T-helper 2 cell treated with Interferon-gamma antibody and Interleukin-4, amounts not matched to agents 5 μg/mL and 100 μg/mL, for 36 hours (primary cell): ENCODE data around the gene GDPD2.
"Not testable (repeated sequence)": the region's sequence is repeated elsewhere in the genome, so short reads cannot be mapped to it uniquely, and the experiment has no call there.

ENCODE experiments used
- DNase-seq: peaks from one replicate; pipeline ENCODE4 v3.0.0; 2021; ENCODE audit warnings: low spot score
- H3K27ac Mint-ChIP-seq: one replicate; pipeline ENCODE4 v1.8.0; 2021; ENCODE audit warnings: mild to moderate bottlenecking, mixed read lengths
- H3K27me3 Mint-ChIP-seq: one replicate; pipeline ENCODE4 v1.8.0; 2021; ENCODE audit warnings: low read depth, mixed read lengths
- H3K36me3 Mint-ChIP-seq: one replicate; pipeline ENCODE4 v1.8.0; 2021; ENCODE audit warnings: low read depth, mixed read lengths
- H3K4me1 Mint-ChIP-seq: one replicate; pipeline ENCODE4 v1.8.0; 2021; ENCODE audit warnings: low read depth, mixed read lengths
- H3K4me3 Mint-ChIP-seq: one replicate; pipeline ENCODE4 v1.8.0; 2022; ENCODE audit warnings: mild to moderate bottlenecking, moderate library complexity, mixed read lengths
- H3K9me3 Mint-ChIP-seq: one replicate; pipeline ENCODE4 v1.8.0; 2021; ENCODE audit warnings: mixed read lengths

GDPD2 gene

GRCh38 chrX:70422851-70423341 is at the start of gene GDPD2:
Gene GDPD2 (plus strand): TSS chrX:70423314. CDS start chrX:70424985, 1,671 bp downstream.
- H3K4me3 Mint-ChIP-seq: no peak within 1 kb of the TSS
- no peak for DNase-seq
- no peaks in the 10 kb centered on the region for H3K9me3 Mint-ChIP-seq
- peaks cover 8% of the 10 kb centered on the region for H3K36me3 Mint-ChIP-seq
- no peaks in the 10 kb centered on the region for H3K27me3 Mint-ChIP-seq
- H3K4me1 Mint-ChIP-seq: no peaks in the 10 kb centered on the region
- no peak within 1 kb of the TSS for H3K27ac Mint-ChIP-seq

DNA sequence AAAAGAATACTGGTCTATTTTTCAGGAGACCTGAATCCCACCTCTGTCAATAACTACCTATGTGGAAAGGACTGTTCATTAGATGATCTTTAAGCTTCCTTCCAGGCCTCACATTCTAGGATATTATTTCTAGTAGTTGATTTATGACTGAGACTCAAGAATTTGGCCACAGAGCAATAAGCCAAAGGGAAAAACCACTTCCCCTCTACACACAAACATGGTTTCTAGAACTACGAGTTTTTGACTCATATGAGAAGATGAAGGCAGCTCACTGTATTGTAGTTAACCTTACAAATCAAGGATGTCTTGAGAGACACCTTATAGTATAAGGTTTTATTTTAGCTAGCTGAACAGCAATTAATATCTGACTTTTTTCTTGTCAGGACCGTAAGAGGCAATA is 36.9 kb upstream of the GDPD2 start:
- H3K4me3 Mint-ChIP-seq: no peak overlapping the region
- H3K27ac Mint-ChIP-seq: no peak overlapping the region
- peaks cover 10% of the 10 kb centered on the region for H3K4me1 Mint-ChIP-seq
- no peaks in the 10 kb centered on the region for H3K9me3 Mint-ChIP-seq
- peaks cover 41% of the 10 kb centered on the region for H3K36me3 Mint-ChIP-seq
- no peak for DNase-seq
- no peaks in the 10 kb centered on the region for H3K27me3 Mint-ChIP-seq

GRCh38 chrX:70398899-70399298 is 24.2 kb upstream of the GDPD2 start:
- Mint-ChIP-seq H3K4me3 (no peak overlapping the region), H3K36me3 (peaks cover 36% of the 10 kb centered on the region), H3K4me1 (no peaks in the 10 kb centered on the region), H3K9me3 (no peaks in the 10 kb centered on the region), H3K27me3 (no peaks in the 10 kb centered on the region), H3K27ac (peak overlapping the region; percentile 49)
- DNase-seq: no peak

- H3K27me3 Mint-ChIP-seq, H3K27ac Mint-ChIP-seq, DNase-seq, H3K4me1 Mint-ChIP-seq, H3K4me3 Mint-ChIP-seq, H3K9me3 Mint-ChIP-seq: not testable (repeated sequence)
- peaks cover 35% of the 10 kb centered on the region for H3K36me3 Mint-ChIP-seq
Observed at GRCh38 chrX:70400181-70400580, 22.9 kb upstream of the GDPD2 start.

- Mint-ChIP-seq H3K4me1 (no peaks in the 10 kb centered on the region), H3K27ac (no peak overlapping the region), H3K27me3 (no peaks in the 10 kb centered on the region), H3K4me3 (no peak overlapping the region), H3K9me3 (no peaks in the 10 kb centered on the region), H3K36me3 (peaks cover 31% of the 10 kb centered on the region)
- DNase-seq: no peak
Observed at GRCh38 chrX:70402721-70403120, 20.4 kb upstream of the GDPD2 start.

- no peaks in the 10 kb centered on the region for H3K27me3 Mint-ChIP-seq
Observed at GRCh38 chrX:70405003-70405402, 18.1 kb upstream of the GDPD2 start.

GRCh38 chrX:70410921-70411320 is 12.2 kb upstream of the GDPD2 start:
- Mint-ChIP-seq H3K4me3 (no peak overlapping the region), H3K36me3 (peaks cover 10% of the 10 kb centered on the region), H3K4me1 (peaks cover 1% of the 10 kb centered on the region), H3K9me3 (no peaks in the 10 kb centered on the region), H3K27ac (no peak overlapping the region), H3K27me3 (no peaks in the 10 kb centered on the region)
- no peak for DNase-seq

More at GRCh38 chrX:70405003-70405402, 18.1 kb upstream of the GDPD2 start:
- Mint-ChIP-seq H3K4me1 (no peaks in the 10 kb centered on the region), H3K36me3 (peaks cover 30% of the 10 kb centered on the region), H3K27ac (no peak overlapping the region), H3K4me3 (no peak overlapping the region), H3K9me3 (no peaks in the 10 kb centered on the region)
- DNase-seq: no peak

DNA sequence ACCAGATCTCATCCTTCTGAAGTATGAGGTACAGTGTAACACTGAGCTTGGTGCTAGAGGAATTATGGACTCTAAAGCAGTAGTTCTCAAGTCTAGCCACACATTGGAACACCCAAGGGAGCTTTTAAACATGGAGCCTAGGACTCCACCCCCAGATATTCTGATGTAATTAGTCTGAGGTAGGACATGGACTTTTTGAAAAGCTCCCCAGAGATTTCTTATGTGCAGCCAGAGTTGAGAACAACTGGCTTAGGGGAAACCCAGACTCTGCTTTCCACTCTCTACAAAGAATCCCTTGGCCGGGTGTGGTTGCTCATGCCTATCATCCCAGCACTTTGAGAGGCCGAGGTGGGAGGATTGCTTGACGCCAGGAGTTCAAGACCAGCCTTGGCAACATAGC is 11.6 kb upstream of the GDPD2 start:
- no peak for DNase-seq
- H3K27ac Mint-ChIP-seq: no peak overlapping the region
- H3K9me3 Mint-ChIP-seq: no peaks in the 10 kb centered on the region

DNA sequence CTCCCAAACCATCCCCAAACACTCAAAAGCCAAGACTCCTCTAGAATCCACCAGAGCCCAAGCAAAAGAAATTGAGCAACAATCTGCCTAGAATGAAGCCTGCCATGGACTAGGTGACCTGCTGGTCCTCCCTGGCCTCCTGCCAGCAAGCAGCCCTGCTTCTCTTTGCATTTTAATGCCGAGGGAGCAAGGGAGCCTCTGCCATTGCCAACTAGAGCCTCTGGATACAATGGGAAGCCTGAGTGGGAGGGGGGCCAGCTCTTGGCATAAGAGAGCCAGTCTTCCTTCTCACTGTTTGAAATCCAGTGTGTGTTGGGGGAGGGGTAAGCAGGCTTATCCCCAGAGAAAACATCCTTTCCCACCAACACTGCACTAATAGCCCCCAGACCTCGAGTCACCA is 1.5 kb upstream of the GDPD2 start:
- DNase-seq: no peak
- peaks cover 9% of the 10 kb centered on the region for H3K36me3 Mint-ChIP-seq
- no peaks in the 10 kb centered on the region for H3K27me3 Mint-ChIP-seq
- no peaks in the 10 kb centered on the region for H3K4me1 Mint-ChIP-seq
- H3K9me3 Mint-ChIP-seq: no peaks in the 10 kb centered on the region
- no peak overlapping the region for H3K4me3 Mint-ChIP-seq
- H3K27ac Mint-ChIP-seq: no peak overlapping the region

More for the DNA sequence above, 11.6 kb upstream of the GDPD2 start:
- peaks cover 8% of the 10 kb centered on the region for H3K36me3 Mint-ChIP-seq
- H3K4me1 Mint-ChIP-seq: peaks cover 1% of the 10 kb centered on the region
- H3K4me3 Mint-ChIP-seq: no peak overlapping the region
- H3K27me3 Mint-ChIP-seq: no peaks in the 10 kb centered on the region

- H3K27ac Mint-ChIP-seq: no peak overlapping the region
- H3K4me1 Mint-ChIP-seq: no peaks in the 10 kb centered on the region
- peaks cover 6% of the 10 kb centered on the region for H3K36me3 Mint-ChIP-seq
- no peaks in the 10 kb centered on the region for H3K27me3 Mint-ChIP-seq
- no peak overlapping the region for H3K4me3 Mint-ChIP-seq
- no peaks in the 10 kb centered on the region for H3K9me3 Mint-ChIP-seq
- DNase-seq: no peak
Observed at GRCh38 chrX:70423936-70424675, 992 bp downstream of the GDPD2 start.

- Mint-ChIP-seq H3K4me3 (no peak overlapping the region), H3K27ac (no peak overlapping the region), H3K27me3 (no peaks in the 10 kb centered on the region), H3K4me1 (no peaks in the 10 kb centered on the region), H3K9me3 (no peaks in the 10 kb centered on the region), H3K36me3 (peaks cover 6% of the 10 kb centered on the region)
- no peak for DNase-seq
Observed at GRCh38 chrX:70424801-70425200, 1.7 kb downstream of the GDPD2 start.

DNA sequence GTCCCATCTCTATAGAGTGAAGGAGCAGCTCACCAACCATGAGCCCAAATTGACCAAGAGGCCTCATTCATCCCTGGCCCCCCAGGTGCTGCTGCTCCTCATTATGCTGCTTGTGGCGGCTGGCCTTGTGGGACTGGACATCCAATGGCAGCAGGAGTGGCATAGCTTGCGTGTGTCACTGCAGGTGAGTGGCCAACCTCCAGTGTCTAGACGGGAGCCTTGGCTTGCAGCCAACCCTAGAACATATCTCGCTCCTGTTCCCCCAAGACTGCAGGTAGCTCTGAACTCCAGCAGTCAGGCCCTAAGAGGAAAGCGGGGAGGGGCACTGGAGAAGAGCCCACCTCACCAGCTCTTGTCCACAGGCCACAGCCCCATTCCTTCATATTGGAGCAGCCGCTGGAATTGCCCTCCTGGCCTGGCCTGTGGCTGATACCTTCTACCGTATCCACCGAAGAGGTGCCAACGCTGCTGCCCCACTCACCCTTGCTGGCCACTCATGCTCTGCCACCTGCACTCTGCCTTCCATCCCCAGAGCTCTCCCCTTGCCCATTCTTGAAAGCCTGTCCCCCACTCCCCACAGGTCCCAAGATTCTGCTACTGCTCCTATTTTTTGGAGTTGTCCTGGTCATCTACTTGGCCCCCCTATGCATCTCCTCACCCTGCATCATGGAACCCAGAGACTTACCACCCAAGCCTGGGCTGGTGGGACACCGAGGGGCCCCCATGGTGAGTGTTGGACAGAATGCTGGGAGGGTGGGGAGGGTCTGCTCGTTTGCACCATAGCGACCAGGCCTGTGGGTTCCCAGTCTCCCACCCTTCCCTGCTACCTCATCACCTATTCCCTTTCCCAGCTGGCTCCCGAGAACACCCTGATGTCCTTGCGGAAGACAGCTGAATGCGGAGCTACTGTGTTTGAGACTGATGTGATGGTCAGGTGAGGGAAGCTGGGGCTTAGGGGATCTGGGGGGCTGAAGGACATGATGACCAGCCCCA is 3.5 kb downstream of the GDPD2 start:
- Mint-ChIP-seq H3K36me3 (no peaks in the 10 kb centered on the region), H3K27me3 (no peaks in the 10 kb centered on the region), H3K9me3 (no peaks in the 10 kb centered on the region), H3K4me3 (no peak overlapping the region), H3K27ac (no peak overlapping the region), H3K4me1 (no peaks in the 10 kb centered on the region)
- no peak for DNase-seq

DNA sequence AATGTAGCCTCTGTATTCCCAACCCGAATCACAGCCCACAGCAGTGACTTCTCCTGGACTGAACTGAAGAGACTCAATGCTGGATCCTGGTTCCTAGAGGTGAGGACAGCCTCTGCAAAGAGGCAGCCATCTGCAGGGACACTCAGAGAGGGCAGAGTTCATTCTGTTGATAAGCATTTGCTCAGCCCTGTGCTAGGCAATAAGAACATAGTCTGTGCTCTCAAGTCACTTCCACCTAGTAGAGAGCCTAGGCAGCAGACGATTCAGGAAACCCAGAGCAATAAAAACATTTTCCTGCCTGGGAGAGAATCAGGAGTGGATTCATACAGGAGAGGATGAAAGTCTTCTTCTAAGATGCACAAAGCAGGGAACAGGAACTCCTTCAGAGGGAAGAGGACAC is 4.3 kb downstream of the GDPD2 start:
- Mint-ChIP-seq H3K4me1 (no peaks in the 10 kb centered on the region), H3K9me3 (no peaks in the 10 kb centered on the region), H3K4me3 (no peak overlapping the region), H3K27ac (no peak overlapping the region), H3K27me3 (no peaks in the 10 kb centered on the region), H3K36me3 (no peaks in the 10 kb centered on the region)
- no peak for DNase-seq

DNA sequence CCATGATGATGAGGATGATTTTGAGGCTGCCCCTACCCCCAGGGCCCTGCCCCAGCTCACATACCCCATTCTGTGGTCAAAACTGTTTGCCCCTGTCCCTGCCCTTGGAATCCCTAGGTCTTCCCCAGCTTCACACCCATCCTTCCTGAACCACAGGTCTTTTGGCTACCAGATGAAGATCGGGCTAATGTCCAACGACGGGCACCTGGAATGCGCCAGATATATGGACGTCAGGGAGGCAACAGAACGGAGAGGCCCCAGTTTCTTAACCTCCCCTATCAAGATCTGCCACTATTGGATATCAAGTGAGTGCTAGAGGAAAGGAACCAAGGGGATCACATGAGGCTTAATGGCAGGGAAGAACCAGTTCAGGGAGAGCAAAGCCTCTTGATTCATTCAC is 6.6 kb downstream of the GDPD2 start:
- Mint-ChIP-seq H3K27me3 (no peaks in the 10 kb centered on the region), H3K4me3 (no peak overlapping the region), H3K27ac (no peak overlapping the region), H3K36me3 (no peaks in the 10 kb centered on the region), H3K9me3 (no peaks in the 10 kb centered on the region), H3K4me1 (peaks cover 8% of the 10 kb centered on the region)
- DNase-seq: no peak
